Mesenchymal stem cell (in vitro differentiated cells and primary cell): Measurements from ENCODE around the gene ZNF185.
"Not testable (repeated sequence)": the region's sequence is repeated elsewhere in the genome, so short reads cannot be mapped to it uniquely, and the experiment has no call there.

Source experiments
- DNase-seq: peaks from one replicate; pipeline ENCODE4 v3.0.0-alpha.2; 2013
- H2AFZ ChIP-seq: one replicate; pipeline ENCODE4 v1.6.1; 2013; ENCODE audit warnings: low read depth, mild to moderate bottlenecking, control low read depth, inconsistent platforms, low read length, moderate library complexity
- H2AK5ac ChIP-seq: 2 replicates; pipeline ENCODE4 v1.6.1; 2013; ENCODE audit warnings: low read length, moderate library complexity, mild to moderate bottlenecking, inconsistent platforms; ENCODE audit not compliant: severe bottlenecking
- H2BK120ac ChIP-seq: one replicate; pipeline ENCODE4 v1.6.1; 2013; ENCODE audit warnings: low read depth, mild to moderate bottlenecking, inconsistent platforms, low read length, moderate library complexity
- H2BK12ac ChIP-seq, 2 experiments: one replicate each; pipeline ENCODE4 v1.6.1; 2013; ENCODE audit warnings: inconsistent platforms in 2 of 2, low read length in 2 of 2, mild to moderate bottlenecking in 2 of 2, moderate library complexity in 2 of 2, control low read depth in 1 of 2
- H2BK15ac ChIP-seq: one replicate; pipeline ENCODE4 v1.6.1; 2013; ENCODE audit warnings: mild to moderate bottlenecking, low read depth, inconsistent platforms; ENCODE audit not compliant: poor library complexity, severe bottlenecking
- H2BK5ac ChIP-seq: 2 replicates; pipeline ENCODE4 v1.6.1; 2013; ENCODE audit warnings: low read depth, mild to moderate bottlenecking, low read length, control low read depth, inconsistent platforms; ENCODE audit not compliant: poor library complexity, severe bottlenecking
- H3K14ac ChIP-seq, 2 experiments: one replicate each; pipeline ENCODE4 v1.6.1; 2013; ENCODE audit warnings: inconsistent platforms in 2 of 2, low read length in 2 of 2, control low read depth in 1 of 2, mild to moderate bottlenecking in 1 of 2, moderate library complexity in 1 of 2
- H3K18ac ChIP-seq, 2 experiments: one replicate each; pipeline ENCODE4 v1.6.1; 2013; ENCODE audit warnings: inconsistent platforms in 2 of 2, low read length in 2 of 2, control low read depth in 1 of 2, low read depth in 1 of 2, mild to moderate bottlenecking in 1 of 2
- H3K23ac ChIP-seq, 2 experiments: one replicate each; pipeline ENCODE4 v1.6.1; 2013; ENCODE audit warnings: inconsistent platforms in 2 of 2, low read length in 2 of 2, mild to moderate bottlenecking in 2 of 2, moderate library complexity in 2 of 2, control low read depth in 1 of 2
- H3K27ac ChIP-seq: 2 replicates; pipeline ENCODE4 v1.5.1; 2013; ENCODE audit warnings: mild to moderate bottlenecking, moderate library complexity, low read length, control low read depth, inconsistent platforms; ENCODE audit not compliant: poor library complexity, severe bottlenecking
- H3K27me3 ChIP-seq, 2 experiments: 2 replicates each; pipeline versions ENCODE4 v1.6.1 to v1.7.0; 2013; ENCODE audit warnings: low read length in 2 of 2, mild to moderate bottlenecking in 2 of 2, moderate library complexity in 2 of 2, control low read depth in 1 of 2, inconsistent platforms in 1 of 2; ENCODE audit not compliant: control insufficient read depth in 1 of 2, insufficient read depth in 1 of 2
- H3K36me3 ChIP-seq, 2 experiments: 2 replicates each; pipeline versions ENCODE4 v1.6.1 to v1.7.0; 2013; ENCODE audit warnings: low read length in 2 of 2, control low read depth in 1 of 2, inconsistent platforms in 1 of 2, low read depth in 1 of 2, mild to moderate bottlenecking in 1 of 2; ENCODE audit not compliant: insufficient read depth in 2 of 2, control insufficient read depth in 1 of 2
- H3K4ac ChIP-seq, 2 experiments: one replicate each; pipeline ENCODE4 v1.6.1; 2013; ENCODE audit warnings: inconsistent platforms in 2 of 2, low read length in 2 of 2, mild to moderate bottlenecking in 2 of 2, moderate library complexity in 2 of 2, control low read depth in 1 of 2, low read depth in 1 of 2
- H3K4me1 ChIP-seq: 2 replicates; pipeline ENCODE4 v1.6.1; 2013; ENCODE audit warnings: low read depth, low read length, control low read depth; ENCODE audit not compliant: control insufficient read depth, insufficient read depth
- H3K4me2 ChIP-seq: 2 replicates; pipeline ENCODE4 v1.6.1; 2013; ENCODE audit warnings: low read length, mild to moderate bottlenecking, inconsistent platforms; ENCODE audit not compliant: poor library complexity, severe bottlenecking
- H3K4me3 ChIP-seq, 2 experiments: 2 replicates each; pipeline versions ENCODE4 v1.5.1 to v1.7.0; 2013; ENCODE audit warnings: low read length in 2 of 2, mild to moderate bottlenecking in 2 of 2, control low read depth in 1 of 2, low read depth in 1 of 2; ENCODE audit not compliant: insufficient read depth in 1 of 2
- H3K79me1 ChIP-seq: replicated peaks from 2 replicates; pipeline ENCODE4 v1.6.1; 2013; ENCODE audit warnings: mild to moderate bottlenecking, control low read depth, low read length, inconsistent platforms; ENCODE audit not compliant: poor library complexity, severe bottlenecking
- H3K9ac ChIP-seq: 2 replicates; pipeline ENCODE4 v1.7.0; 2013; ENCODE audit warnings: mild to moderate bottlenecking, low read length, moderate library complexity
- H3K9me3 ChIP-seq: 2 replicates; pipeline ENCODE4 v1.7.0; 2013; ENCODE audit warnings: mild to moderate bottlenecking, low read length; ENCODE audit not compliant: control insufficient read depth
- H4K8ac ChIP-seq: one replicate; pipeline ENCODE4 v1.6.1; 2013; ENCODE audit warnings: inconsistent platforms, mild to moderate bottlenecking, low read length, moderate library complexity
- H4K91ac ChIP-seq: one replicate; pipeline ENCODE4 v1.6.1; 2013; ENCODE audit warnings: mild to moderate bottlenecking, low read length, inconsistent platforms
- WGBS: methylation state at CpG from one replicate; pipeline ENCODE4 v1.1.7; 2013; ENCODE audit warnings: mixed read lengths; 5-methylcytosine and 5-hydroxymethylcytosine counted together

The ZNF185 gene

DNA sequence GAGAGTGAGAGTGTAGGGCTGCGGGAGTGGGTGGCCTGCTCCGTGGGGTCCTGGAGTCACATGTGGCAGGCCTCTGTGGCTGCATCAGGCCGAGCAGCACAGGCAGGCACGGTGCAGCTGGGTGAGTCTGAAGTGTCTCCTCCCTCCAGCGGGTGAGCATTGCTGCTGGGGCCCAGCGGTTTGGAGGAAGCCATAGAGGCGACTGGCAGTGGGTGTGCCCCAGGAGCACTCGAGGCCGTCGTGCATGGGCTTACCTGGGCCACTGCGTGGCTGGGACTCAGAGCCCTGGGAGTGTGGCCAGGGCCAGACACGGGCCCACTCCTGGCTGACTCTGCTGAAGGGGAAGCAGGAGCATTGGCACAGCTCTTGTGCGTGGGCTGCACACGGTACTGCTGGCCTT is 10.6 kb downstream of the ZNF185 start:
- H4K91ac ChIP-seq = peak overlapping the region; percentile 39
- no peaks in the 10 kb centered on the region for H3K9me3 ChIP-seq
- H4K8ac ChIP-seq = no peak overlapping the region
- H3K18ac ChIP-seq = no peak overlapping the region
- H3K27me3 ChIP-seq = peaks cover 0 to 51% of the 10 kb centered on the region in 2 experiments
- no peak overlapping the region for H2AK5ac ChIP-seq
- H2AFZ ChIP-seq = no peak overlapping the region
- H3K79me1 ChIP-seq = peaks cover 2% of the 10 kb centered on the region
- H2BK15ac ChIP-seq = no peak overlapping the region
- 96% methylated on average over 14 of the region's 14 CpGs for WGBS
- no peak overlapping the region for H3K4me3 ChIP-seq
- no peak for DNase-seq
- no peak overlapping the region for H3K4me2 ChIP-seq
- H3K4ac ChIP-seq = no peak overlapping the region
- no peak overlapping the region for H2BK5ac ChIP-seq
- no peak overlapping the region for H3K14ac ChIP-seq
- H2BK120ac ChIP-seq = no peak overlapping the region
- H3K36me3 ChIP-seq = peaks cover 0 to 4% of the 10 kb centered on the region in 2 experiments
- H3K27ac ChIP-seq = no peak overlapping the region
- H3K9ac ChIP-seq = no peak overlapping the region
- peaks cover 18% of the 10 kb centered on the region for H3K4me1 ChIP-seq
- H3K23ac ChIP-seq = no peak overlapping the region
- H2BK12ac ChIP-seq = no peak overlapping the region

DNA sequence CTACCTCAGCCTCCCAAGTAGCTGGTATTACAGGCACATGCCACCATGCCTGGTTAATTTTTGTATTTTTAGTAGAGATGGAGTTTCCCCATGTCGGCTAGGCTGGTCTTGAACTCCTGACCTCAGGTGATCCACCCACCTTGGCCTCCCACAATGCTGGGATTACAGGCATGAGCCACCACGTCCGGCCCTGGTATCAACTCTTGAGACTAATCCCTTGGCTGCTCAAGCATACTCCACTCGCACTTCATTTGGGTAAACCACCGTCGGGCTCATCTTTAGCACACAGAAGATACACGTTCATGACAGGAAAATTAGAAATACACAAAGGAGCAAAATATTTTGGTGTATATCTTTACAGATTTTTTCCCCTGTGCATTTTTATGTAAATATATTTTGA is 12.2 kb downstream of the ZNF185 start:
- not testable (repeated sequence) for H3K18ac ChIP-seq, H3K14ac ChIP-seq, DNase-seq, H2AFZ ChIP-seq, H2BK15ac ChIP-seq, H3K36me3 ChIP-seq, H3K79me1 ChIP-seq, H3K27ac ChIP-seq, H3K4me3 ChIP-seq, H3K23ac ChIP-seq, H4K91ac ChIP-seq, H2BK5ac ChIP-seq, H4K8ac ChIP-seq, H3K4me2 ChIP-seq, H2BK120ac ChIP-seq, H3K9ac ChIP-seq, H3K4ac ChIP-seq, H3K9me3 ChIP-seq, H2AK5ac ChIP-seq, H2BK12ac ChIP-seq
- H3K4me1 ChIP-seq = peaks cover 15% of the 10 kb centered on the region
- peaks cover 0 to 44% of the 10 kb centered on the region in 2 experiments for H3K27me3 ChIP-seq
- WGBS = 100% methylated on average over 3 of the region's 7 CpGs

DNA sequence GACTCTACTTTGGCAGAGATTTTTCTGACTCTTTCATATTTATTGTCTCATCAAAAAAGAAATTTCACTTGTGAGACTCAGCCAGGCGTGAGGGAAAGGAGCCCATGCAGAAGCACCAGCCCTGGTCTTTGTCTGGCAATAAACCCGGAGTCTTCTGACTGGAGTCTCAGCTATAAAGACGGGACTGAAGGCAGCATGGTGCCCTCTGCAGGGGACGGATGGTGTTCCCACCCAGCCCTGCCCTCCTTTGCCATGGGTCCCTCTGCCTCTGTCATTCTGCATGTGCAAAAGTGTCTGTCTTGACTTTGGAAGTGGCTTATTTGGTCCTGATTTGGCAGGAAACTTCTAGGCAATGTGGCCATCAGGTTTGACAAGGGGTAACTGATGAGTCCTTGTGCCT is 14.2 kb downstream of the ZNF185 start:
- no peak overlapping the region for H3K14ac ChIP-seq
- peaks cover 0 to 39% of the 10 kb centered on the region in 2 experiments for H3K27me3 ChIP-seq
- no peak overlapping the region for H3K23ac ChIP-seq
- H3K4ac ChIP-seq = no peak overlapping the region
- no peak overlapping the region for H2AFZ ChIP-seq
- H3K9ac ChIP-seq = no peak overlapping the region
- no peaks in the 10 kb centered on the region for H3K9me3 ChIP-seq
- H3K27ac ChIP-seq = no peak overlapping the region
- H2BK12ac ChIP-seq = no peak overlapping the region
- no peak overlapping the region for H2BK5ac ChIP-seq
- no peak overlapping the region for H3K4me2 ChIP-seq
- no peak for DNase-seq
- no peak overlapping the region for H3K18ac ChIP-seq
- no peak overlapping the region for H2BK120ac ChIP-seq
- 58% methylated on average over 4 of the region's 4 CpGs for whole genome bisulfite sequencing
- peaks cover 2% of the 10 kb centered on the region for H3K79me1 ChIP-seq
- no peak overlapping the region for H2BK15ac ChIP-seq
- H3K36me3 ChIP-seq = peaks cover 0 to 9% of the 10 kb centered on the region in 2 experiments
- peaks cover 18% of the 10 kb centered on the region for H3K4me1 ChIP-seq
- no peak overlapping the region for H4K8ac ChIP-seq
- H4K91ac ChIP-seq = no peak overlapping the region
- H3K4me3 ChIP-seq = no peak overlapping the region
- no peak overlapping the region for H2AK5ac ChIP-seq

GRCh38 chrX:152912641-152913040 is 14.8 kb downstream of the ZNF185 start:
- H3K27ac ChIP-seq = no peak overlapping the region
- H3K4me2 ChIP-seq = no peak overlapping the region
- H4K91ac ChIP-seq = no peak overlapping the region
- no peak overlapping the region for H2BK120ac ChIP-seq
- peaks cover 14% of the 10 kb centered on the region for H3K4me1 ChIP-seq
- DNase-seq = no peak
- no peak overlapping the region for H4K8ac ChIP-seq
- no peak overlapping the region for H3K4me3 ChIP-seq
- H3K9me3 ChIP-seq = no peaks in the 10 kb centered on the region
- H3K36me3 ChIP-seq = peaks cover 0 to 13% of the 10 kb centered on the region in 2 experiments
- 77% methylated on average over 7 of the region's 7 CpGs for WGBS
- H3K4ac ChIP-seq = no peak overlapping the region
- no peak overlapping the region for H2BK5ac ChIP-seq
- no peak overlapping the region for H3K9ac ChIP-seq
- no peak overlapping the region for H2AFZ ChIP-seq
- no peak overlapping the region for H2AK5ac ChIP-seq
- H3K79me1 ChIP-seq = peaks cover 2% of the 10 kb centered on the region
- no peak overlapping the region for H3K14ac ChIP-seq
- peaks cover 0 to 38% of the 10 kb centered on the region in 2 experiments for H3K27me3 ChIP-seq
- H3K23ac ChIP-seq = no peak overlapping the region
- no peak overlapping the region for H2BK15ac ChIP-seq
- no peak overlapping the region for H3K18ac ChIP-seq
- H2BK12ac ChIP-seq = no peak overlapping the region
